Measurements from ENCODE around the gene AKNAD1.

Gene AKNAD1

GRCh38 chr1:108826081-108826635, 30.7 kb downstream of the AKNAD1 start:
- Histone ChIP-seq H4K20me1 (ENCODE audit: control insufficient read depth, insufficient read depth, low read depth, low read length) (no peaks in the 10 kb centered on the region), H3K4me2 (ENCODE audit: low read length) (no peak overlapping the region), H3K27ac (ENCODE audit: low read depth, low read length) (no peak overlapping the region), H3K36me3 (ENCODE audit: control insufficient read depth, low read length) (no peaks in the 10 kb centered on the region), H3K9me2 (replicated peaks; ENCODE audit: control insufficient read depth, low read length) (no peaks in the 10 kb centered on the region), H3K9me3 (ENCODE audit: control insufficient read depth, insufficient read depth, low read length) (no peaks in the 10 kb centered on the region), H3K27me3 (ENCODE audit: control insufficient read depth, low read length) (no peaks in the 10 kb centered on the region), H3F3A (ENCODE audit: control insufficient read depth, insufficient read depth) (no peaks in the 10 kb centered on the region), H3K4me1 (ENCODE audit: control insufficient read depth, low read length) (no peaks in the 10 kb centered on the region), H3K79me2 (ENCODE audit: control insufficient read depth, low read length) (no peaks in the 10 kb centered on the region), H3K4me3 (ENCODE audit: low read length) (no peak overlapping the region)
- TF ChIP-seq EZH2phosphoT487 (IDR thresholded peaks at IDR 0.05; ENCODE audit: borderline replicate concordance, low read length): no peak

GRCh38 chr1:108824051-108824450, 32.8 kb downstream of the AKNAD1 start:
- Histone ChIP-seq H3K79me2 (ENCODE audit: control insufficient read depth, low read length) (no peaks in the 10 kb centered on the region), H3K9me2 (replicated peaks; ENCODE audit: control insufficient read depth, low read length) (no peaks in the 10 kb centered on the region), H4K20me1 (ENCODE audit: control insufficient read depth, insufficient read depth, low read depth, low read length) (no peaks in the 10 kb centered on the region), H3K4me3 (ENCODE audit: low read length) (no peak overlapping the region), H3K4me1 (ENCODE audit: control insufficient read depth, low read length) (no peaks in the 10 kb centered on the region), H3K36me3 (ENCODE audit: control insufficient read depth, low read length) (no peaks in the 10 kb centered on the region), H3K27ac (ENCODE audit: low read depth, low read length) (no peak overlapping the region), H3K4me2 (ENCODE audit: low read length) (no peak overlapping the region), H3K27me3 (ENCODE audit: control insufficient read depth, low read length) (no peaks in the 10 kb centered on the region), H3K9me3 (ENCODE audit: control insufficient read depth, insufficient read depth, low read length) (no peaks in the 10 kb centered on the region), H3F3A (ENCODE audit: control insufficient read depth, insufficient read depth) (no peaks in the 10 kb centered on the region)
- TF ChIP-seq EZH2phosphoT487 (IDR thresholded peaks at IDR 0.05; ENCODE audit: borderline replicate concordance, low read length): no peak
- no peak for TF ChIP-seq CTCF (IDR thresholded peaks at IDR 0.05; ENCODE audit: low read depth, low read length, poor library complexity, severe bottlenecking)

GRCh38 chr1:108823632-108824031, 33.3 kb downstream of the AKNAD1 start:
- H3K27me3 ChIP-seq (ENCODE audit: control insufficient read depth, low read length): no peaks in the 10 kb centered on the region
- no peaks in the 10 kb centered on the region for H3F3A ChIP-seq (ENCODE audit: control insufficient read depth, insufficient read depth)
- no peaks in the 10 kb centered on the region for H3K4me1 ChIP-seq (ENCODE audit: control insufficient read depth, low read length)
- no peak overlapping the region for H3K27ac ChIP-seq (ENCODE audit: low read depth, low read length)
- H3K9me3 ChIP-seq (ENCODE audit: control insufficient read depth, insufficient read depth, low read length): no peaks in the 10 kb centered on the region
- no peaks in the 10 kb centered on the region for H3K36me3 ChIP-seq (ENCODE audit: control insufficient read depth, low read length)
- H3K9me2 ChIP-seq (replicated peaks; ENCODE audit: control insufficient read depth, low read length): no peaks in the 10 kb centered on the region
- H3K4me3 ChIP-seq (ENCODE audit: low read length): no peak overlapping the region
- no peaks in the 10 kb centered on the region for H3K79me2 ChIP-seq (ENCODE audit: control insufficient read depth, low read length)
- no peak overlapping the region for H3K4me2 ChIP-seq (ENCODE audit: low read length)
- no peak for TF ChIP-seq EZH2phosphoT487 (IDR thresholded peaks at IDR 0.05; ENCODE audit: borderline replicate concordance, low read length)
- H4K20me1 ChIP-seq (ENCODE audit: control insufficient read depth, insufficient read depth, low read depth, low read length): no peaks in the 10 kb centered on the region

GRCh38 chr1:108819878-108820277, 37.0 kb downstream of the AKNAD1 start:
- 0 out of 2 replicates have a peak, but pooled peaks cover 4% of the 10 kb centered on the region for H3K27me3 ChIP-seq (ENCODE audit: control insufficient read depth, low read length)
- H3K79me2 ChIP-seq (ENCODE audit: control insufficient read depth, low read length): no peaks in the 10 kb centered on the region
- no peaks in the 10 kb centered on the region for H3K4me1 ChIP-seq (ENCODE audit: control insufficient read depth, low read length)
- H3F3A ChIP-seq (ENCODE audit: control insufficient read depth, insufficient read depth): no peaks in the 10 kb centered on the region
- no peak overlapping the region for H3K4me2 ChIP-seq (ENCODE audit: low read length)
- H3K9me2 ChIP-seq (replicated peaks; ENCODE audit: control insufficient read depth, low read length): no peaks in the 10 kb centered on the region
- H3K4me3 ChIP-seq (ENCODE audit: low read length): no peak overlapping the region
- no peak for TF ChIP-seq EZH2phosphoT487 (IDR thresholded peaks at IDR 0.05; ENCODE audit: borderline replicate concordance, low read length)
- TF ChIP-seq CTCF (IDR thresholded peaks at IDR 0.05; ENCODE audit: low read depth, low read length, poor library complexity, severe bottlenecking): no peak
- H4K20me1 ChIP-seq (ENCODE audit: control insufficient read depth, insufficient read depth, low read depth, low read length): no peaks in the 10 kb centered on the region
- no peaks in the 10 kb centered on the region for H3K9me3 ChIP-seq (ENCODE audit: control insufficient read depth, insufficient read depth, low read length)
- H3K36me3 ChIP-seq (ENCODE audit: control insufficient read depth, low read length): no peaks in the 10 kb centered on the region
- no peak overlapping the region for H3K27ac ChIP-seq (ENCODE audit: low read depth, low read length)

Data from DOHH2 (cell line).